HG03039 (cell line): ENCODE results near the gene UBL4B.

ENCODE experiments used
- ATAC-seq: cut with Tn5 transposase; IDR thresholded peaks from one replicate; pipeline ENCODE4 v1.9.1; 2021; ENCODE audit warnings: mild to moderate bottlenecking, moderate library complexity; ENCODE audit not compliant: unreplicated experiment

The UBL4B gene

DNA sequence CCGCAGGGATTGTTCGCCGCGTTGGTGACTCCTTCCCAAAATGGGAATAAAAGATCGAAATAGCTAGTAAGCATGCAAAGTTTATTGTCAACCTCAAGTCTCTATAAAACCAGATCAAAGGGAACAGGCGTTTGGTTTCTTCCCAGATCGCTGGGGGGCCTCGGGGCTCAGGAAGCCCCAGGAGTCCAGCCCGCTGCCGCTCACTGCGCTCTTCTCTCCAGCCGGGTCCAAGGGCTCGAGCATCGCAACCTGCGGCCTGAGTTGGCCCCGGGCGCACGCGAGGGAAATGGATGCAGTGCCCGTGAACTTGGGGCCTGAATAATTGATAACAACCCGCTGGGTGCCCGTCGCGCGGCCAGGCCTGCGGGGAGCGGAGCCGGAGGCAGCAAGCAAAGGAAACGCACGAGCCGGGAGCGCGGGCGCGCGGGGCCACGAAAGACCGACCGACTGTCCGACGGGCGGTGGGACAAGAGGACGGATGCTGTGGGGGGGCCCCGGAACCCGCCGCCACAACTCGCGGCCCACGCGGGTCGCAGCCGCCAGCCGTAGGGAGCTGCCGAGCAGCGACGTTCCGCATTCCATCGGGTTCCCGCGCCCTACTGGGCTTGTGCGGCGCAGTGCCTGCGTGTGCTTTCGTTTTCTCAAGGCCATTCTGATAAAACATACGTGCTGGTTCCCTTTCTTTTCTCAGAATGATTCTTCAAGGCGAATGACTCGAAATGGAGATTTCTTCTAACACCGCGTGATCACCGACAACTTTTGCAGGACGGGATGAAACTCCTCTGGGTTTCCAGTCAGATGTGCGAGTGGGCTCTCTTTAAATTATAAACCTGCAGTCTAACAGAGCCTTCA lies 27.8 kb upstream of the UBL4B start:
- no peak for ATAC-seq

DNA sequence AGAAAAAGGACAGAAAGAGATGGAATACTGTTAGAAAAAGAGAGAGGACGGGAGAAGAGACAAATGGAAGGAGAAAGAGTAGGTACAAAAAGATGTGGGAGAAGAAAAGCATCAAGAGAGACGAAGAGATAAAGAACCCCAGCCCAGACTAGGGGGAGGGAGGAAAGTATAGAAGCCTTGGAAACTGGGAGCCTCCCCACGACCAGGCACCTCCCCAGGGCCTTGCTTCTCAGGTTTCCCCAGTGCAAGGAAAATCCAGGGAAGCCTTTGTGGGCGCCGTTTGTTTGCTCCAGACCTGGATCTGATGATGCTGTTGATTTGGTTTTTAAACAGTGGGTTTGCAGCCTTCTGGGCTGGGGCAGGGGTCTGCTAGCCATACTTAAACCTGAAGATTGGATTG lies 26.6 kb upstream of the UBL4B start:
- ATAC-seq = no peak

DNA sequence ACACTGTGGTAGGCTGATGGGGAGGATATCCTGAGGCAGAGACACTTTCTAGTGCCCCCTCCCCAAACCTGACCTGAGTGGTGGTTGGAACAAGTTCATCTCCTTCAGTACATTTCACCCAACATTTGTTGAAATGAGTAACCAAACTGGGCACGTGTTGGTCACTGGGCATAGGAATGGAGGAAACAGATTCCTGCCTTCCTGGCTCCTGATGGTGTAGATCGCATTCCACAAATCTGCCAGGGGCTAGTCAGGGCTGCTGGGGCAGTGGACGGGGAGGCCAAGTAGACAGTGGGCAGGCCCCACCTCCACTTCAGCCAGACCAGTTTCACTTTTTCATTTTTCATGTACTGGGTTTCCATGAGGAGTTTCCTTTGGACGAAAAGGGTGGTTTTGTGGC lies 25.3 kb upstream of the UBL4B start:
- no peak for ATAC-seq

DNA sequence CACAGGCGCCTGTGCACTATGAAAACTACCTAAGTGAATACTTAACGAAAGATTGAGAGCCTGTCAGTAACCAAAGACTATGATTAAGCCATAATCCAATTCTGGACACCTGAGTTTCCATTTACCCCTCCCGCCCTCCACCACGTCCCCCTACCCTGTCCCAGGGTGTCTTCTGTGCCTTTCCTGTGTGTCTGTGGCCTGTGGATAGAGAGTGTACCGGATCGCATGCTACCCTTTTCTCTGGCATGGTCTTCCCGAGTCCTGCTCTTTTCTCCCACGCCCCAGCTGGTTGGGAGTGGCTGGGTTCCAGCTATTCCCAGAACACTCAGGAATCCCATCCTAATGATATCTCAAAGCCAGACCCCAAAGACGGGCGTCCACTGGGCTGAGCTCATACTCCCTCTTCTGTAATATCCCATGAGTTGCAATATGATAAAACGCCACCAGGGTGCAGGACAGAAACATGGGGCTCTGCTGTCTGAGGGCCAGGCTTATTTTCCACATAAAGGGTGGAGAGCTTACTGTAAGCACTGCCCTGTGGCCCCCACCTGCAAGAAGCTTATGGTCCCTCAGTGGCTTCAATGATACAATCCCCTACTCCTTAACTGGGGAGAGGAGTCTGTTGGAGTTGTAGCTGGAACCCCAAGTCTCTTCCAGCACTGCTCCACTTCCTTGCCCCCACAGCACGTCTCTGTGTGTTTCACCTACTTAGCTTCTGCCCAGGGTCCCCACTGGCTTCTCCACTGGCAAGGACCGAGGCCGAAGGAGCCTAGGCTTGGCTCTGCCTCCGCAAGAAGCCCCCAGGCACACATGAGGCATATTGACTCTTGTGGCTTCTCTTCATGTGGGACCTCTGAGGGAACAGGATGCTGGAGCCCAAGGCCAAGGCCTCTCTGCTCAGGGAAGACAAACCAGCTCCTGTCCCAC lies 24.2 kb upstream of the UBL4B start:
- no peak for ATAC-seq

DNA sequence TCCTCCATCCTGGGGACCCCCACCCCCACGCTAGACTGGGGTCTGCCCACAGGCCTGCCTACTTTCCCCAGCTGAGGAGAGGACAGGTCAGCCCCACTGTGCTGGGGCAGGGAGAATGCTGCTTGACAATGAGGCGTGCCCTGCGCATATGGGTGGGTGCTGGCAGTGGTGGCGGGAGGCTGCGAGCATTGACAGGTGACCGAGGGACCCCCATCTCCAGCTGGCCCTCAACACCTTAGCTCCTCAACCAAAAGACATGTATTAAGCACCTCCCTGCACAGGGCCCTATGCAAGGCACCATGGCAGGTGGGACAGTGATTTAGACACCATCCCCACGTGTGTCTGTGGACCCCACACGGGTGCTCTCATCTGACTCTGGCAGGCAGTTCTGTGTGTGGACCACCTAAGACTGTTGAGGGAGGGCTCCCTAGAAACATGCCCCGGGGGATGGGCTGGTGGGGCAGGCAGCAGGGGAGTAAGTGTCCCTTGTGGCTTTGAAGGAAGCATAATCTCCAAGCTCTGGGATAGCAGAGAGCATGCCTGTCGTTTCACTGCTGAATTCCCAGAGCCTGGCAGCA lies 23.4 kb upstream of the UBL4B start:
- no peak for ATAC-seq

DNA sequence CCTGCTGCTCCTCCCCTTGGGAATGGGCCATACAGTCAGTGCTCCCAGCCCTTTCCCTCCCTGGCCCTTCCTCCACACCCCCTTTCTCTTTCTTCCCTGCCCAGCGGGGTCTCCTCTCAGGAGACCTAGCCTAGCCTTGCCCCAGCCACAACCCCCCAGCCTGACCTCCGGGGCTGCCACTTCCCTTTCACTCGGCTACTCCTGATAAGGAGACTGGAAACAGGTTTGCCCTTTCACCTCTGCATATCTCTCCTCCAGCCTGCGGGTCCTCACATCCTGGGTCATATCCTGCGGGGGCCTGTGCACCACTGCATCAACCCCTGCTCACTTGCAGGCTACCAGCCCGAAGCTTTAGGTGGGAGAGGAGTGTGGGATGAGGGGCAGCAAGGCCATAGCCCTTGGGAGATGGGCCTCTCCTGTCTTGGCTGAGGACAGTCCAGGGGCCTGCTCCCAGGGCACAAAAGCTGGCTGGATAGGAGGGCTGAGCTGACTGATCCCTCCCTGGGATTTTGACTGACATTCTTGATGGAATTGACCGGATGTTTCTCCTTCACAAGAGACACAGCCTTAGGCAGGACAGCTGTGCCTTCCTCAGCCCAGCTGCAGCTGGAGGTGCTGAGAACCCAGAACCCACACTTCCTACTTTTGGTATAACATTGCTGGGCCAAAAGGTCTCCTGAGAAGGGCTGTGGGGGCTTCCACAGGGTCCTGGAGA lies 22.5 kb upstream of the UBL4B start:
- ATAC-seq = no peak

DNA sequence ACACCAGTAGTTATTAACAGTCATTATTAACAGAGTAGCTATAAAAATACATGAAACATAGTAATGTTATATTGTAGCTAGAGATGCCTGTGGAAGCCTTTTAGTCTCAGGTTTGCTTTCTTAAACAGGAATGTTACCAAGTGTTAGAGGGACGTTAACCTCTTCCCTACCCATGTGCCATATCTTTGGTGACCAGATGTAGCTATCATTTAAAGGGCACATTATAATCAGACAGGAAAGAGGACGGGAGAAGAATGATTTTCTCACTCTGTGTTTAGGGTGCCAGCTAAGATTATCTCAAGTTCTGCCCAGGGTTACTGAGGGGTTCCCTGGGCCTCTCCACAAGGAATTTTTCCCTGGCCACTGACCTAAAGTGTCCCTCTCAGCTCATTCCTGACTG lies 20.9 kb upstream of the UBL4B start:
- ATAC-seq = no peak

DNA sequence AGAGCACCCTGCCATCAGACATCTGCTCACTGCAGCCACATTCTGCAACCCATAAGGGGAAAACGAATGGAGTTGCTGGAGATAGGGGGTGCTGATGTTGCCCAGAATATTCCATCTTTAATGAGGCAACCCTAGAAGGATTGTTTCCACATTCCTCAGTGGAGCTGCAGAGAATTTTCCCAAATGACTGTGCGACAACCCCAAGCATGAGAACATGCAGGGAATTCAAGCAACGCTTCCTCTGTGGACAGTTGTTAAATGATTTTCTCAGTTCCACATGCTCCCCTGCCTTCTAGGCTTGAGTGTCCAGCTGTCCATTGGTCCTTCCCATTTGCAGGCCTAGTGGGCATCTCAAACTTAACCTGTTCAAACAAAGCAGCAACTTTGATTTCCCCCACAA lies 20.5 kb upstream of the UBL4B start:
- no peak for ATAC-seq

DNA sequence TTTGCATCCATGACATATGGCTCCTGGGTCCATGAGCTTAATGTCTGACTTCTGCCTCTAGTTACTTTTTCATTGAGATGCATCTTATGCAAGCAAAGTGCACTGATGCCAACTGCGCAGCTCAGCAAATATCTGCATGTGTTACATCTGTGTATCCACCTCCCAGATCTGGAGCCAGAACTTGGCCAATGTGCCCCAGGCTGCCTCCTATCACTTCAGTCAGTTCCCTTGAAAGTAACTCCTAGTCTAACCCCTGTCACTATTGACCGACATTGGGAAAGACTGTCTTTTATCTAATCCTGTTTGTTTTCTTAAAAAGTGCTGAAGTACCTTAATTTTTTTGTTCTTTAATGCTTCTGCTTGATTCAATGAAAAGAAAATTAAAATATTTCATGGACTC lies 19.3 kb upstream of the UBL4B start:
- no peak for ATAC-seq

DNA sequence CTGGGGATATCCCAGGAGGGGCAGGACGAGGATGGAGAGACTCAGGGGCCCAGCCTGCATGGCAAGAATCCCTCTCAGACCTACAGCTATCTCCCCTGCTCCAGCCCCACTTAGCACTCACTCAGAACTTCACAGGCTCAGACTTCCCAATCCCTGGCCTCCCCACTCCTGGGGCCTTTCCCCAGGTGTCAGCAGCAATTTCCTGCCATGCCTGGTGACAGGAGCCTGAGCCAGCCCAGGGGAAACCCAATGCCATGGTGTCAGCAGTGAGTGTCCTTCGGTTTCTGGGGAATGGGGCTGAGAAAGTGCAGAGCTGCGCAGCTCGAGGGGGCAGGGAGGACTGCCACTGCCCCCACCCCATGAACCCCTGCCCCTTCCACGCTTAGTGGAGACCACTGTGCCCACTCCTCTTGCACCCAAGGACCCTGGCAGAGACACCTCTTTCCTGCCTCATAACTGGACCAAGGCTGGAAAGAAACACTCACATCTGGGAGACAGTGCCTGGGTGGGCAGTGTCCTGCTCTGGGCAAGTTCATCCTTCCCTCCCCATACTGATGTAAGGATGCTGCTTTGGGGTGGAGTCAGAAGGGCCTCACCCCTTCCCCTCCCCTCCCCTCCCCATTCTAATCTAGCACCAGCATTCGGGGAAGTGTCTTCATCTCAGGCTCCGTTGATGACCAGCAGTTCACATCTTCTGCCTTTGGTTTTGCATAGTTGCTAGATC lies 17.1 kb upstream of the UBL4B start:
- ATAC-seq = no peak

DNA sequence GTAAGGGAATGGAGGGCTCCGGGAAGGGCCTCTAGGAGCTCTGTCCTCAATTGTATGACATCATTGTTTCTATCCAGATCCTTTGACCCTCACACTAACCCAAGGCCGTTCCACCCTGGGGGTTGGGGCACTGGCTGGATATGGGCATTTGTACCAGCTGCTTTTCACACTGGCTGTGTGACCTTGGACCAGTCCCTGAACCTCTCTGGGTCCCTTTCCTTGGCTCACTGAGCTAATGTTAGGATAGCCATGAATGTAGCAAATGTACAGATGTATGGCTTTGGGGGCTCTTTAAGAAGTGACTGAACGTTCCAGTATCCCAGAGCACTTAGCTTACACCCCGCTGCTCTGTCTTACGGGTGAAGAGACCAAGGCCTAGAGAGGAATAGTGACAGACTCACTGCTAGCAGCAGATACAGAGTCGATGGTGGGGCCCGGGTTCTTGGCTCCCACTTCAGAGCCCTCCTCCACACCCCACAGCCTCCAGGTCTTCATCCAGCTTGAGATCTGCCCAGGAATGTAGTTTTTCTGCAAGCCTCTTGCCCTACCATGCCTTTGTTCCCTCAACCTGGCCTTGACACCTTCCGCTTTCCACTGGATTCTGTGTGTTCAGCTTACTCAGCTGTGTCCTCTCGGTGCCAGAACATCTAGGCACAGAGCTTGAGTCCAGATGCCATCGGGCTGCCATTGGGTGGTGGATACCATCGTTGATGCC lies 14.6 kb upstream of the UBL4B start:
- no peak for ATAC-seq

DNA sequence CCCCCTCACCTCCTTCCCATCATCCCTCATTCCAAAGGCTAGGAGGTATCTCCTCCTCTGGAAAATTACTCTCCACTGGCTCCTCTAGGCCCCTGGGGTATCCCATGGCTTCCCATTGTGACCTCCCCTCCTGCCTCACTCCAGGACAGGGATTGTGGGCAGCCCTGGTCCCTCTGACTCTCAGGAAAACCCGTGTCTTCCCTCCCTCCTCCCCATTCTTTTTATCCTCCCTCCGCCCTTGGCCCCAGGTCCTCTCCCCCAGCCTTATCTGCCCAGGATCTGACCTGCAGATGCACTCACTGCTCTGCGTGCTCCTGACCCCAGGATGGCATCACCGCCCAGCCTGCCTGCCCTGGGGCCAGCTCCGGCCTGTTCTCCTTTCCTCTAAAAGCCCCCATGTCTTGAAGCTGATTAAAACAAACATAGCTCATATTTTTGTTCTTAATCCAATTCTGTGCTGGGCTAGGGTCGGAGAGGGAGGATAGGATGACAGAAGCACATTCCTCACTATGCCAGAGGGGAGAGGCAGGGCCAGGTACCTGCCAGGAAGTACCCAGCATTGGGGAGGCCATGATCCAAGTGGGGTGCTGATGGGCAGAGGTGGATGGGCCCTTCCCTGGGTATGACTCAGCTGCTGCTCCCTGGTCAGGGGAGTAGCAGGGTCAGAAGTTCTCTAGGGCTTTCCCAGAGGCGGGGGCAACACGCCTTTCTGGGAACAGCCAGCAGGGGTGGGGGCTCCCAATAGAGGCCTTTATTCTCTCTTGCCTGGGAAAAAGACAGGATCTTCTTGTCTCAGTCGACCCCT lies 13.8 kb upstream of the UBL4B start:
- no peak for ATAC-seq

DNA sequence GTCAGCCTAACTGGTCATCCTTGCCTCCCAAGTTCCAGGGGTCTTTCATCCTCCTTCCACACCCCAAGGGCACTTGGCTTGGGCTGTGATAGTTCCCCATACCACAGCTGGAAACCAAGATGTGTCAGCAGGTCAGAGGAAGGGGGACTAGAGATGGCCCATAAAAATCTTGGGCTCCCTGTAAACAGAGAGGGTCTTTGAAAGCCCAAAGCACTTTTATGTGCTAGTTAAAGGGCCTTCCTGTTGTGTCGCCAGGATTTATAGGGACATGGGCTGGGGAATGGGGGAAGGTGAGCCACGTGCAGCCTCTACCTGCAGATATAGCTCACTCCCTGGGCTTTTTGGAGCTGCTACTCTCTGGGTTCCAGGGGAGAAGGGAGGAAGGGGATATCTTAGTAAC lies 11.9 kb upstream of the UBL4B start:
- ATAC-seq = no peak

DNA sequence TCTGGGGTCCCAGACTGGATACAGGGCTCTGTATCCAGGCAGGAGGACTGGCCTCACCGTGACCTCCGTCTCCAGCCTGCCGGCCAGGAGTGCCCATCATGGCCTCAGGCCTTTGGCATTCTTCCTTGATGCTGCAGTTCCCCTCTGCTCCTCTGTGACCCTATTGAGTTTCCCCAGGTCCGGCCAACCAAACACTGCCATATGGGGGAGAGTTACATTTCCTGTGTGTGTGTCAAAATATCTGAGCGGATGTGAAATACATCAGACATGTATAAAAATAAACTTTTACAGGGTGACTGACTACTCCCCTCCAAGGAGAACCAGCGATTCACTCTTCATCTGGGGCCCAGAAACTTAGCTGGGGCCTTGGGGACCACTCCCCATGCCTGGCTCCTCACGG lies 10.2 kb upstream of the UBL4B start:
- ATAC-seq = no peak

DNA sequence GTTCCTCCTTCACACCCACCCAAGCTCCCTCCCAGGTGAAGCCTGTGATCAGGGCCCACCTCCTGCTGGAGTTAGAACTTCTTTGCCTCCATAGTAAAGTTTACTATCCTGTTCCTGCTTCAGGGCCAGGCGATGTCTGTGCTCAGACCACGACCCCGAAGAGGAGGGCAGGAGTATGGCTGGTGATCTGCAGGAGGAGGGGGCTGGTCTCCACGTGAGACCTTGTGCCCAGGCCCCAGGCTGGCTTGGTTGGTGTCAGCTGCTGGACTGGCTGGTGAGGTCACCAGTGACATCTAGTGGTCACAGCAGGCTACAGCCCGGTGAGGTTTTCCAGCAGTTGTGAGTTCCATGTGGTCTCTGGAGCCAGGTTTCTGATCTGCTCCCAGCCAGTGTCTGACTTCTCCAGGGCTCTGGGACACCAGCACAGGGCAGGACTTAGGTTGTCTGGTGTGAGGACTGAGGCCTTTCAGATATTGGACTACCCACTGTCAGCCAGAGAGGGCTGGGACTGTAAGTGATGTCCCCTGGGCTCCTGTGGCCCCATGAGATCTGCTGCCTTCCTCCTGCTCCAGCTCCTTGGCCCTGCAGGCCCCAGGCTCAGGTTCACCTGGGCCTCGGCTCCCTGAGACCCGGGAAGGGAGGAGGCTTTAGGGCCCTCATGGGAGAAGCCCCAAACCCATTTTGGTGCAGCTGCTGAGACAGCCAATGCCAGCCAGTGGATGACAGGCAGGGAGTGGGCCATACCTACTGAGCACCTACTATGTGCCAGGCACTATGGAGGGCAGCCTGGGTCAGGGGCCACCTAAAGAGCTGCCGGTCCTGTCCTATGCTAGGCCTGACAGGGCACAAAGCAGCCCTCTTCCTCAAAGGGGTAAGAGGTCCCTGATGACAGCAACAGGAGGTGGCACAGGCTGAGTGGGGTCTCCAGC lies 6.0 kb upstream of the UBL4B start:
- no peak for ATAC-seq

DNA sequence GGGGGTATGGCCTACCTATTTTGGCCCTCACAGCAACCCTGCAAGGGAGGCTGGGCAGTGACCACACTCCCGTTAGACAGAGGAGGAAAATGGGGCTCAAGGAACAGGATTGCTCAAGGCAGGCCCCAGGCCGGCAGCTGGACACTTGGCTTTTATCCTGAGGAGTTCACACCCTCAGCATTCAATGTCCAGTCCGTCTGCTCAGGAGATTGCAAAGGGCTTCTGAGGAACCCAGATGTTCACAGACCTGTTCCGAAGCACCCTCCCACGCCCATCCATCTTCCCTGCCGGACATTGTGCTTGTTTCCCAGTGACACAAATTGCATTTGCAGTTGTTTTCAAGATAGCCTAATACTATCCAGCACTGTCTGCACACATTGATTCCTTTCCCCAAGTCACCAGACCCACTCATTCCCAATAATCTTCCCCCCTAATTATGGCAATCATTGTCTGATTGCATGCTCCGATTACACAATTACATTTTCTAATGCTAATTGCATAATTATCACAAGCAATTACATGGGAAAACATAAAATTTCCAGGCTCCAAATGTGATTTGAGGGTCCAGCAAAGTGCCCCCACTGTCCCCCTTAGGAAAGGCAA lies 4.3 kb upstream of the UBL4B start:
- no peak for ATAC-seq

DNA sequence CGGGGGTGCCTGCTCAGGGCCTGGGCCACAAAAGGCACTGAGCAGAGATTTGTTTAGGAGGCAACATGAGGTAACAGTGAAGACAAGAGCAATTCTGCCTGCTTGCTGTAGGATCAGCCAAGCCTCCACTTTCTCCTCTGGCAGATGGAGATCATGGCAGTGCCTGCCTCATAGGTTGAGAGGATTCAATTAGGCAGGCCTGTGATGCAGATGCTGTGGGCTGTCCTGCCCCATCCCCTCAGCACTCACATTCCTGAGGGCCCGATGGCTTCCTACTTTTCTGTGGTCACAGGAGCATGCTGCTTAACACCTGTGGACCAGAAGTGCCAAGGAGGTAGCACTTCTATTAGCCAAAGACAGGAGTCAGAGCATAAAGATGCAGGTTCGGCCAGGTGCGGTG lies 1.2 kb upstream of the UBL4B start:
- no peak for ATAC-seq

DNA sequence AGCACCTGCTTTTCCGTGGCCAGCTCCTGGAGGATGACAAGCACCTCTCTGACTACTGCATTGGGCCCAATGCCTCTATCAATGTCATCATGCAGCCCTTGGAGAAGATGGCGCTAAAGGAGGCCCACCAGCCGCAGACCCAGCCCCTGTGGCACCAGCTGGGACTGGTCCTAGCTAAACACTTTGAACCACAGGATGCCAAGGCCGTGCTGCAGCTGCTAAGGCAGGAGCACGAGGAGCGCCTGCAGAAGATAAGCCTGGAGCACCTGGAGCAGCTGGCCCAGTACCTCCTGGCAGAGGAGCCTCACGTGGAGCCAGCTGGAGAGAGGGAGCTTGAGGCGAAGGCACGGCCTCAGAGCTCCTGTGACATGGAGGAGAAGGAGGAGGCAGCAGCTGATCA lies 413 bp downstream of the UBL4B start:
- ATAC-seq = no peak
